HepG2 (cell line): Measurements from ENCODE around the gene OSBPL10. TPM values are rescaled to one million over a fixed set of nuclear protein-coding genes. Genes with fewer than 3 reads are reported as not detected.
A peak's percentile ranks its signal among the peaks of the same experiment; 100 is the strongest.

ENCODE experiments used
- ATAC-seq: fragments of 200-7000 bp; cut with Tn5 transposase; 3 replicates; pipeline ENCODE4 v1.9.1; 2020; ENCODE audit warnings: mild to moderate bottlenecking, moderate library complexity
- BruUV-seq: library from RNA; stranded (reverse); fragments of 400-500 nt; replicated peaks from 2 replicates; lab custom pipeline; 2021; lab: Mats Ljungman, UMichigan
- CTCF ChIA-PET: fragments of 300-600 bp; formaldehyde crosslinking; extraction: SDS; loops from one replicate; lab custom pipeline; 2021; ENCODE audit warnings: low total read pairs, inconsistent platforms, low intra/inter-chr PET ratio; lab: Yijun Ruan, JAX
- POLR2A ChIA-PET: fragments of 350-600 bp; sonication (Branson Sonifier 250); formaldehyde crosslinking; loops from one replicate; lab custom pipeline; 2020; ENCODE audit warnings: antibody characterized with exemption, inconsistent platforms; lab: Yijun Ruan, JAX
- DNase-seq: peaks from one replicate; pipeline ENCODE4 v3.0.0-alpha.2; 2015; ENCODE audit warnings: low spot score
- FAIRE-seq: peaks from 3 replicates; lab custom pipeline; 2011; peaks lifted over from hg19 to GRCh38; lab: Jason Lieb, UNC
- H2AFZ ChIP-seq: one replicate; pipeline ENCODE4 v1.6.1; 2011; ENCODE audit warnings: low read length, inconsistent platforms
- H3K27ac ChIP-seq: fragments of 300-600 bp; 3 replicates; pipeline ENCODE4 v1.8.0; 2011; ENCODE audit warnings: mixed run types, mild to moderate bottlenecking, mixed read lengths, low read length, inconsistent platforms; ENCODE audit not compliant: insufficient read depth; ENCODE audit errors: extremely low read length
- H3K27me3 ChIP-seq, 2 experiments: fragments of 200-600 bp in 1 of 2; 2 replicates in 1 of 2; 3 replicates in 1 of 2; pipeline versions ENCODE4 v1.6.0 to v1.8.0; 2011; ENCODE audit warnings: low read length in 2 of 2, mild to moderate bottlenecking in 2 of 2, moderate library complexity in 2 of 2, inconsistent platforms in 1 of 2; ENCODE audit not compliant: insufficient read depth in 2 of 2, control insufficient read depth in 1 of 2
- H3K36me3 ChIP-seq, 2 experiments: fragments of 200-600 bp in 1 of 2; replicated peaks in 1 of 2; 2 replicates in 1 of 2; 3 replicates in 1 of 2; pipeline versions ENCODE4 v1.5.1 to v1.8.0; 2011; ENCODE audit warnings: low read length in 2 of 2, inconsistent platforms in 1 of 2; ENCODE audit not compliant: insufficient read depth in 2 of 2, control insufficient read depth in 1 of 2
- H3K4me1 ChIP-seq: 2 replicates; pipeline ENCODE4 v1.5.1; 2012; ENCODE audit warnings: low read length, inconsistent platforms; ENCODE audit not compliant: insufficient read depth
- H3K4me2 ChIP-seq: 2 replicates; pipeline ENCODE4 v1.6.0; 2011; ENCODE audit warnings: low read depth, low read length, inconsistent platforms
- H3K4me3 ChIP-seq, 3 experiments: fragments of 200-600 bp in 1 of 3; sonication (generic), shearing (Covaris generic) in 1 of 3; replicated peaks in 1 of 3; 2 replicates each; pipeline ENCODE4 v1.5.1; 2011 to 2016; ENCODE audit warnings: low read length in 3 of 3, inconsistent platforms in 2 of 3, low read depth in 2 of 3, mild to moderate bottlenecking in 2 of 3, control low read depth in 1 of 3, mixed read lengths in 1 of 3; ENCODE audit not compliant: insufficient read depth in 1 of 3
- H3K79me2 ChIP-seq: one replicate; pipeline ENCODE4 v1.6.1; 2011; ENCODE audit warnings: low read length, inconsistent platforms; ENCODE audit not compliant: insufficient read depth
- H3K9ac ChIP-seq: 2 replicates; pipeline ENCODE4 v1.6.0; 2011; ENCODE audit warnings: mild to moderate bottlenecking, low read depth, low read length, inconsistent platforms; ENCODE audit not compliant: insufficient read depth
- H3K9me3 ChIP-seq: 2 replicates; pipeline ENCODE4 v1.5.1; 2012; ENCODE audit warnings: mild to moderate bottlenecking, low read length
- H4K20me1 ChIP-seq: 2 replicates; pipeline ENCODE4 v1.6.0; 2011; ENCODE audit warnings: inconsistent platforms, mild to moderate bottlenecking, low read length, moderate library complexity; ENCODE audit not compliant: insufficient read depth
- ATF5 ChIP-seq: sonication (generic); formaldehyde crosslinking; IDR thresholded peaks from 2 replicates; pipeline ENCODE4 v1.4.0; 2020; ENCODE audit warnings: mild to moderate bottlenecking, low read depth, missing genetic modification reagents
- ATF7 ChIP-seq, 2 experiments: fragments of 450-650 bp in 1 of 2; sonication (generic) in 1 of 2; formaldehyde crosslinking in 1 of 2; IDR thresholded peaks; 2 replicates each; pipeline versions ENCODE4 v1.4.0 to v1.6.1; 2016 to 2020; ENCODE audit warnings: antibody characterized with exemption in 1 of 2, mild to moderate bottlenecking in 1 of 2, missing genetic modification reagents in 1 of 2
- FOXJ3 ChIP-seq: sonication (generic); formaldehyde crosslinking; IDR thresholded peaks from 2 replicates; pipeline ENCODE4 v1.4.0; 2020; ENCODE audit warnings: missing genetic modification reagents, mild to moderate bottlenecking, borderline replicate concordance
- FOXP4 ChIP-seq: sonication (generic); formaldehyde crosslinking; IDR thresholded peaks from 2 replicates; pipeline ENCODE4 v1.4.0; 2020; ENCODE audit warnings: missing genetic modification reagents
- IRF9 ChIP-seq: sonication (generic); formaldehyde crosslinking; IDR thresholded peaks from 2 replicates; pipeline ENCODE4 v1.8.0; 2022; ENCODE audit warnings: missing genetic modification reagents, mild to moderate bottlenecking, borderline replicate concordance
- MEF2D ChIP-seq: sonication (generic); formaldehyde crosslinking; IDR thresholded peaks from 2 replicates; pipeline ENCODE4 v1.5.1; 2020; ENCODE audit warnings: mild to moderate bottlenecking, missing genetic modification reagents
- NFATC3 ChIP-seq: sonication (generic); formaldehyde crosslinking; IDR thresholded peaks from 2 replicates; pipeline ENCODE4 v1.5.1; 2020; ENCODE audit warnings: mild to moderate bottlenecking, missing genetic modification reagents
- REL ChIP-seq: sonication (generic); formaldehyde crosslinking; conservative IDR thresholded peaks from 2 replicates; pipeline ENCODE4 v1.8.0; 2022; ENCODE audit warnings: mild to moderate bottlenecking, missing genetic modification reagents, moderate library complexity
- ZKSCAN8 ChIP-seq: IDR thresholded peaks from 2 replicates; pipeline ENCODE4 v1.6.1; 2016; ENCODE audit warnings: borderline replicate concordance, missing genetic modification reagents, missing compliant biosample characterization
- ZNF18 ChIP-seq: sonication (generic); formaldehyde crosslinking; IDR thresholded peaks from 2 replicates; pipeline ENCODE4 v1.8.0; 2022; ENCODE audit warnings: mild to moderate bottlenecking, missing genetic modification reagents; ENCODE audit not compliant: insufficient replicate concordance
- ZNF430 ChIP-seq: sonication (generic); formaldehyde crosslinking; IDR thresholded peaks from 2 replicates; pipeline ENCODE4 v1.9.0; 2021; ENCODE audit warnings: mild to moderate bottlenecking, missing genetic modification reagents
- ZNF562 ChIP-seq: sonication (generic); formaldehyde crosslinking; IDR thresholded peaks from 2 replicates; pipeline ENCODE4 v1.8.0; 2022; ENCODE audit warnings: missing genetic modification reagents, borderline replicate concordance
- ZNF629 ChIP-seq: sonication (generic); formaldehyde crosslinking; conservative IDR thresholded peaks from 2 replicates; pipeline ENCODE4 v1.5.0; 2020; ENCODE audit warnings: missing genetic modification reagents
- ZNF784 ChIP-seq: sonication (generic); formaldehyde crosslinking; IDR thresholded peaks from 2 replicates; pipeline ENCODE4 v1.5.1; 2020; ENCODE audit warnings: missing genetic modification reagents, mild to moderate bottlenecking, borderline replicate concordance
- WGBS: methylation state at CpG from one replicate; pipeline ENCODE4 v1.1.6; 2017; ENCODE audit warnings: low lambda C conversion rate; 5-methylcytosine and 5-hydroxymethylcytosine counted together
- in situ Hi-C: cut with HindIII; loops from 2 replicates; pipeline ENCODE4 v1.10.0; 2017; ENCODE audit warnings: low pct_unique_long_range_greater_than_20kb; ENCODE audit not compliant: extremely low pct_ligation_motif_present
- intact Hi-C: fragments of 100-400 bp; cut with micrococcal nuclease; formaldehyde crosslinking; loops from one replicate; pipeline ENCODE4 v1.10.0; 2022; ENCODE audit not compliant: unreplicated experiment
- polyA plus RNA-seq, 8 experiments: library from polyadenylated mRNA; depleted of rRNA in 3 of 8; stranded (reverse) in 7 of 8; unstranded in 1 of 8; fragments of >200 nt; fragmentation: Illumina TruSeq in 4 of 8; extraction: Trizol in 4 of 8; gene quantifications; 2 replicates each; pipeline versions ENCODE4 v1.2.1 to v1.2.3, GENCODE V29; 2011 to 2016; ENCODE audit warnings: low read depth in 4 of 8, missing spikeins in 1 of 8, mixed read lengths in 1 of 8; ENCODE audit not compliant: insufficient read depth in 1 of 8
- total RNA-seq, 5 experiments: library from RNA; depleted of rRNA; stranded (reverse); fragments of >200 nt; fragmentation: Illumina TruSeq; extraction: Trizol; gene quantifications; 2 replicates each; pipeline ENCODE4 v1.2.3, GENCODE V29; 2016; ENCODE audit warnings: low read depth in 1 of 5

Gene OSBPL10
- total and polyA plus RNA-seq, 2 of the 13 experiments (the other 11 are each of a cell fraction or from before 2014, with no cell fraction given), result 10.3 to 28.6 TPM

GRCh38 chr3:31616711-31617110 is 364.4 kb downstream of the OSBPL10 start (continued):
- TF ChIP-seq ZNF629 (CRISPR knock-in tag), result no peak
- TF ChIP-seq, all 625 proteins: peak for 0

GRCh38 chr3:31615071-31615875 is 365.8 kb downstream of the OSBPL10 start:
- no peak overlapping the region for H2AFZ ChIP-seq
- in situ Hi-C loops, result no loop called here
- WGBS, result 82% methylated on average over 4 of the region's 4 CpGs
- peaks cover 3% of the 10 kb centered on the region for H3K79me2 ChIP-seq
- ChIA-PET CTCF (no interaction called here), POLR2A (no interaction called here)
- no peak overlapping the region for H3K4me3 ChIP-seq
- FAIRE-seq (peak; percentile 8), DNase-seq (no peak), ATAC-seq (no peak)
- intact Hi-C loops, result no loop called here
- H3K27ac ChIP-seq, result no peak overlapping the region
- no peaks in the 10 kb centered on the region for H3K27me3 ChIP-seq
- no peak overlapping the region for H3K4me2 ChIP-seq
- BruUV-seq, result no TSS peak
- H3K36me3 ChIP-seq, result peaks cover 0 to 5% of the 10 kb centered on the region in 2 experiments; a peak in 4 of 5 replicates
- 0 out of 2 replicates have a peak, but pooled peaks cover 3% of the 10 kb centered on the region for H4K20me1 ChIP-seq
- no peaks in the 10 kb centered on the region for H3K9me3 ChIP-seq
- H3K9ac ChIP-seq, result no peak overlapping the region
- H3K4me1 ChIP-seq, result no peaks in the 10 kb centered on the region
- TF ChIP-seq IRF9 (CRISPR knock-in tag) (no peak), FOXJ3 (CRISPR knock-in tag) (no peak), ZNF562 (CRISPR knock-in tag) (no peak), ZNF430 (CRISPR knock-in tag) (no peak), ATF7 (IDR thresholded peaks at IDR 0.05) (no peak), ATF7 (CRISPR knock-in tag; IDR thresholded peaks at IDR 0.05) (no peak), ZNF18 (CRISPR knock-in tag) (no peak), ZKSCAN8 (CRISPR knock-in tag) (no peak), NFATC3 (CRISPR knock-in tag) (no peak), REL (CRISPR knock-in tag) (no peak), ZNF784 (CRISPR knock-in tag) (no peak), ATF5 (CRISPR knock-in tag) (no peak), FOXP4 (CRISPR knock-in tag) (no peak), MEF2D (CRISPR knock-in tag) (no peak)
